Stimulated activated CD8-positive, alpha-beta memory T cell treated with anti-CD3 and anti-CD28 coated beads, Interleukin-4, amount 100 ng/mL, for 4 hours (primary cell): ENCODE results near the gene ZNF646.

ENCODE experiments used
- DNase-seq, 2 donors: peaks; one replicate each; pipeline ENCODE4 v3.0.0-alpha.2; 2020; ENCODE audit warnings: low read depth in 2 of 2, low spot score in 1 of 2

Gene ZNF646

DNA sequence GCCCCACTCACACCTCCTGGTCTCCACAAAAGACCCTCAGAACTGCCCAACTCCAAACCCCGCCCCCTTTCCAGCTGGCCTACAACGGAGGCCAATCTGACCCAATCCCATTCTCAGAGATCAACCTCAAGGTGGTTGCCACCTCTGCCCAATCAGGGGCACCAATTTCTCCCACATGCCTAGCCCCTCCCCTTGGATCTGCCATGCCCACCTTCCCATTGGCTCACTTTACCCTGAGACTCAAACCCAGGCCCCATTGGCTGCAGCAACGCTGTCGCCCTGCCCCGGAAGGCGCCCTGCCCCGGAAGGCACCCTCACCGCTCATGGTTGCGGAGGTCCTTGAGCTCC lies 10.8 kb upstream of the ZNF646 start:
- no peak for DNase-seq

- no peak for DNase-seq
Observed at GRCh38 chr16:31063843-31064611, 10.2 kb upstream of the ZNF646 start.

GRCh38 chr16:31064882-31065461 lies 9.2 kb upstream of the ZNF646 start:
- no peak for DNase-seq

DNA sequence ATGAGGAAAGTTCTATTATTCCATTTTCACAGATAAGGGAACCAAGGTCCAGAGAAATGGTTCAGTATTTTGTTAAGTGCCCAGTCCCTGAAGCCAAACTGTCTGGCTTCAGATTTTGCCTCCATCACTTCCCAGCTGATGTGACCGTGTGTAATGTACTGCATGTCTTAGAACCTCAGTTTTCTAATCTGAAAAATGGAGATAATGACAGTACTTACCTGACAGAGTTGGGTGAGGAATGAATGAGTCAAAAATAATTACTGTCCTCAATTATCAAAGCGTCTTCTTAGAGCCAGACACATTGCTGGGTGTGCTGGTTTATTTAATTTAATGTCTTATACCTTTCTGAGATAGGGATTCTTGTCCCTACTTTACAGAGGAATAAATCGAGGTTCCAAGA lies 6.9 kb upstream of the ZNF646 start:
- DNase-seq: no peak

- DNase-seq: no peak
Observed at GRCh38 chr16:31071861-31072260, 2.4 kb upstream of the ZNF646 start.

GRCh38 chr16:31072540-31073141 lies 1.6 kb upstream of the ZNF646 start:
- DNase-seq: no peak

- DNase-seq: peak; percentile 76 to 77
Observed at GRCh38 chr16:31073142-31073969, 866 bp upstream of the ZNF646 start.

DNA sequence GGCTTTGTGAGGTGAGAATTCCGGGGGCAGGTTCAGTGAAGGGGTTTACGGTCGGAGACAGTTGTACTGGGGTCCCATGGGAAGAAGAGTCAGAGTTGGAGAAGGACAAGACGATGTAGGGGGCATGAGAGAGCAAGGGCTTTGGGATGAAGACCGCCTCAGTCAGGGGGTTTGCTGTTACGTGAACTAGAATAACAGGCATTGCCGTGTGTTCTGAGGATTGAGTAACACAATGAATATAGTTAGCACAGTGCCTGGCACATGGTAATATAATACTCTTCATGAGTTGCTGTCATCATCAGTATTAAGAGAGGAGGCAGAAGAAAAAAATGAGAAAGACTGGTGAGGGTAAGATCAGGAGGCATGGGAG lies 577 bp downstream of the ZNF646 start:
- no peak for DNase-seq

DNA sequence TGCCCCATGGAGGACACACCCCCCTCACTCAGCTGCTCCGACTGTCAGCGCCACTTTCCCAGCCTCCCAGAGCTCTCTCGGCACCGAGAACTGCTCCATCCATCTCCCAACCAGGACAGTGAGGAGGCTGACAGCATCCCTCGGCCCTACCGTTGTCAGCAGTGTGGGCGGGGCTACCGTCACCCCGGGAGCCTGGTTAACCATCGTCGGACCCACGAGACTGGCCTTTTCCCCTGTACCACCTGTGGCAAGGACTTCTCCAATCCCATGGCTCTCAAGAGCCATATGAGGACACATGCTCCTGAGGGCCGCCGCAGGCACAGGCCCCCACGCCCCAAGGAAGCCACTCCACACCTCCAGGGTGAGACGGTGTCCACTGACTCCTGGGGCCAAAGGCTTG lies 2.1 kb downstream of the ZNF646 start:
- no peak for DNase-seq

GRCh38 chr16:31077024-31077423 lies 2.8 kb downstream of the ZNF646 start:
- no peak for DNase-seq

DNA sequence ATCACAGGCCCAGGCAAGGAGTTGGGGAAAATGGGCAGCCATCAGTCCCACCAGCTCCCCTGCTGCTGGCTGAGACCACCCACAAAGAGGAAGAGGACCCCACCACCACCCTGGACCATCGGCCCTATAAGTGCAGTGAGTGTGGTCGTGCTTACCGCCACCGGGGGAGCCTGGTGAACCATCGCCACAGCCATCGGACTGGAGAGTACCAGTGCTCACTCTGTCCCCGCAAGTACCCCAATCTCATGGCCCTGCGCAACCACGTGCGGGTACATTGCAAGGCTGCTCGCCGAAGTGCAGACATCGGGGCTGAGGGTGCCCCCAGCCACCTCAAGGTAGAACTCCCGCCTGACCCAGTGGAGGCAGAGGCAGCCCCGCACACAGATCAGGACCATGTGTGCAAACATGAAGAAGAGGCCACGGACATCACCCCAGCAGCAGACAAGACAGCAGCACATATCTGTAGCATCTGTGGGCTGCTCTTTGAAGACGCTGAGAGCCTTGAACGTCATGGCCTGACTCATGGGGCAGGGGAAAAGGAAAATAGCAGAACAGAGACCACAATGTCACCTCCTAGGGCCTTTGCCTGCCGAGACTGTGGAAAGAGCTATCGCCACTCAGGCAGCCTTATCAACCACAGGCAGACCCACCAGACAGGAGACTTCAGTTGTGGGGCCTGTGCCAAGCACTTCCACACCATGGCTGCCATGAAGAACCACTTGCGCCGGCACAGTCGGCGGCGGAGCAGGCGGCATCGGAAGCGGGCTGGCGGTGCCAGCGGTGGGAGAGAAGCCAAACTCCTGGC lies 3.6 kb downstream of the ZNF646 start:
- no peak for DNase-seq

GRCh38 chr16:31078597-31079341 lies 4.5 kb downstream of the ZNF646 start:
- no peak for DNase-seq

- no peak for DNase-seq
Observed at GRCh38 chr16:31079342-31079944, 5.2 kb downstream of the ZNF646 start.

GRCh38 chr16:31080035-31080629 lies 5.9 kb downstream of the ZNF646 start:
- DNase-seq: no peak

- DNase-seq: no peak
Observed at GRCh38 chr16:31080756-31081419, 6.7 kb downstream of the ZNF646 start.

DNA sequence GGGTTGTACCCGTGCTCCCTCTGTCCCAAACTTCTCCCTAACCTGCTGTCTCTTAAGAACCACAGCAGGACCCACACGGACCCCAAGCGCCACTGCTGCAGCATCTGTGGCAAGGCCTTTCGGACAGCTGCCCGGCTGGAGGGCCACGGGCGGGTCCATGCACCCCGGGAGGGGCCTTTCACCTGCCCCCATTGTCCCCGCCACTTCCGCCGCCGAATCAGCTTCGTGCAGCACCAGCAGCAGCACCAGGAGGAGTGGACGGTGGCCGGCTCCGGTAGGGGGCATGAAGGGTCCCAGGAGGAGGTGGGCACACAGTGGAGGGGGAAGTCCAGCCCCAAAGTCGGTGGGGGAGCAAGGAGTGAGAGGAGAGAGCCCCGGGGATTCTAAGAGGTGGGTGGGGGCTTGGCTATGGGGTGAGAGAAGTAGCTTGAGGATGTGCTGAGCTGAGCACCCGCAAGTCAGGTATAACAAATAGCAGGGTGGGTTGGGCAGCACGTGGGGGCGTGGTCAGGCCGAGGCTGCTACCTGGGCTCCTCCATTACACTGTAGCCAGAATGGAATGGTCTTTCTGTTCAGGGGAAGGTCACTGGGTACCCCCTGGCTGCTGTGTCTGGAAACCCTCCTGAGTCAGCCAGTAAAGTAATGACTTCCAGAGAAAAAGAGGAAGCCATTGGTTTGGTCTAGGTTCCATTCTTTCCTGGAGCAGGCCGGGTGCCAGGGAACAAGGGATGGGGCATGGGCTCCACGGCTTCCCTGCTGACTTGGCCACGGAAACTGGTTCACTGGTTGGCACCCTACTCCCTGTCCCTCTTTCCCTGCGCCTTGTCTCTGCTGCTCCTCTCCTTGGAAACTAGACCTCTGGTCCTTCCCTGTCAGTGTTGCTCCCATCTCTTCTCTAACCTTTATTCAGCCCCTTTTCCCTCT lies 7.5 kb downstream of the ZNF646 start:
- DNase-seq: no peak

DNA sequence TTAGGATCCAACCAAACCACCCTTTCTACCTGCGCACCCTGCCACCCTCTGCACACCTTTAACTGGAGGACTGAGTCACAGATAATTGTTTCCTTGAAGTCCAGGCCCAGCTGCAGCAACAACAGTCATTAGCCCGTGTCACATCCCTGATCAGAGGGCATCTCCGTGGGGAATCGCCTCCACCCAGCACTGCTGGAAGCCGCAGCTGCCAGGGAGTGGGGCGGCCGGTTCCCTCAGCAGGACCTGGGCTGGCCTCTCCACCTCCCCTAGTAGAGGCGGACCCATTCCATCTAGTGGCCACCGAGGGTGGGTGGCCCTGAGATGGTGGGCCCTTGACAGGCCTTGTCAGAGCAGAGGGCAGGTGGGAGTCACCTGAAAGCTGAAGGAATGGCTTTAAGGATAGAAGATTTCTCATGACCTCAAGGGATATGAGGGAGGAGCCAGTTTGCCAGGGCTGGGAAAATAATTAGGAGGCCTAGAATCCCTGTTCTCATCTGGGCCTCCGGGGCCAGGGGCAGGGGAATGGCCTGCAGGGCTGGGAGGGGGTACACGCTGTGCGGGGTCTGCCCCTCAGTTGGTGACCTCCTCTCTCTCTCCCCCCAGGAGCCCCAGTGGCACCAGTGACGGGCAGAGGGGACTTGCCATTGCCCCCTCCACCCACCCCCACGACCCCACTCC lies 8.3 kb downstream of the ZNF646 start:
- no peak for DNase-seq
